Cerebellar nuclear complex (tissue), 1 donor: ENCODE measurements around the gene QPCT.
"Not testable (repeated sequence)": the region's sequence is repeated elsewhere in the genome, so short reads cannot be mapped to it uniquely, and the experiment has no call there.

Experiments used
- DNase-seq, 2 experiments: peaks; one replicate each; lab custom pipeline; 2025; lab: John Stamatoyannopoulos, UW

QPCT gene

GRCh38 chr2:37358466-37358865 is 14.0 kb downstream of the QPCT start:
- no peak for DNase-seq

- no peak for DNase-seq
These were observed 16.9 kb downstream of the QPCT start for GRCh38 chr2:37361216-37361815.

GRCh38 chr2:37361994-37362698 is 17.7 kb downstream of the QPCT start:
- DNase-seq = no peak

- no peak for DNase-seq
These were observed 19.9 kb downstream of the QPCT start for GRCh38 chr2:37364351-37364750.

GRCh38 chr2:37365669-37366068 is 21.2 kb downstream of the QPCT start:
- DNase-seq = no peak

- no peak for DNase-seq
These were observed 22.3 kb downstream of the QPCT start for GRCh38 chr2:37366773-37367172.

- no peak for DNase-seq
These were observed 22.9 kb downstream of the QPCT start for GRCh38 chr2:37367310-37367709.

GRCh38 chr2:37367984-37368383 is 23.6 kb downstream of the QPCT start:
- DNase-seq = no peak

GRCh38 chr2:37370666-37371065 is 26.2 kb downstream of the QPCT start:
- no peak for DNase-seq

GRCh38 chr2:37372000-37372399 is 27.6 kb downstream of the QPCT start:
- DNase-seq = no peak

GRCh38 chr2:37375741-37376288 is 31.4 kb downstream of the QPCT start:
- no peak for DNase-seq

- no peak for DNase-seq
These were observed 32.2 kb downstream of the QPCT start for GRCh38 chr2:37376421-37377186.

- DNase-seq = no peak
These were observed 32.7 kb downstream of the QPCT start for GRCh38 chr2:37377187-37377532.

- no peak for DNase-seq
These were observed 34.0 kb downstream of the QPCT start for GRCh38 chr2:37378411-37378810.

GRCh38 chr2:37379881-37380296 is 35.5 kb downstream of the QPCT start:
- no peak for DNase-seq

- DNase-seq = not testable (repeated sequence)
These were observed 36.4 kb downstream of the QPCT start for GRCh38 chr2:37380787-37381186.

GRCh38 chr2:37384261-37384660 is 39.8 kb downstream of the QPCT start:
- DNase-seq = not testable (repeated sequence)

- DNase-seq = no peak
These were observed 42.9 kb downstream of the QPCT start for GRCh38 chr2:37387148-37387835.

- no peak for DNase-seq
These were observed 43.6 kb downstream of the QPCT start for GRCh38 chr2:37388074-37388473.

GRCh38 chr2:37389395-37389794 is 45.0 kb downstream of the QPCT start:
- no peak for DNase-seq

GRCh38 chr2:37389989-37390765 is 45.7 kb downstream of the QPCT start:
- DNase-seq = no peak
